Stomach (tissue), 4 donors: ENCODE data around the gene GLUD1.

Source experiments
- CTCF ChIP-seq, 7 experiments: fragments of 450-650 bp in 4 of 7; fragments of 200-600 bp in 3 of 7; sonication (generic) in 3 of 7; IDR thresholded peaks; one replicate each; pipeline ENCODE4 v1.5.1; 2016 to 2019; ENCODE audit warnings: antibody characterized with exemption in 7 of 7, control low read depth in 2 of 7, mild to moderate bottlenecking in 1 of 7
- EP300 ChIP-seq: sonication (generic); formaldehyde crosslinking; IDR thresholded peaks from one replicate; pipeline ENCODE4 v1.6.1; 2017; ENCODE audit warnings: antibody characterized with exemption
- POLR2A ChIP-seq, 4 donors: fragments of 450-650 bp; IDR thresholded peaks; one replicate each; pipeline ENCODE4 v1.6.1; 2016; ENCODE audit warnings: antibody characterized with exemption in 4 of 4, control low read depth in 2 of 4, mild to moderate bottlenecking in 1 of 4, moderate library complexity in 1 of 4
- POLR2AphosphoS5 ChIP-seq, 3 donors: sonication (generic); formaldehyde crosslinking; IDR thresholded peaks; one replicate each; pipeline ENCODE4 v1.6.1; 2016; ENCODE audit warnings: antibody characterized with exemption in 3 of 3

GRCh38 chr10:87101996-87102395 is 7.4 kb upstream of the GLUD1 start:
- TF ChIP-seq CTCF (IDR thresholded peaks at IDR 0.05): no peak
- TF ChIP-seq POLR2A (IDR thresholded peaks at IDR 0.05): no peak
- no peak for TF ChIP-seq EP300
- no peak for TF ChIP-seq POLR2AphosphoS5 (IDR thresholded peaks at IDR 0.05)
